ENCODE results near the gene SPIRE2.

The SPIRE2 gene

DNA sequence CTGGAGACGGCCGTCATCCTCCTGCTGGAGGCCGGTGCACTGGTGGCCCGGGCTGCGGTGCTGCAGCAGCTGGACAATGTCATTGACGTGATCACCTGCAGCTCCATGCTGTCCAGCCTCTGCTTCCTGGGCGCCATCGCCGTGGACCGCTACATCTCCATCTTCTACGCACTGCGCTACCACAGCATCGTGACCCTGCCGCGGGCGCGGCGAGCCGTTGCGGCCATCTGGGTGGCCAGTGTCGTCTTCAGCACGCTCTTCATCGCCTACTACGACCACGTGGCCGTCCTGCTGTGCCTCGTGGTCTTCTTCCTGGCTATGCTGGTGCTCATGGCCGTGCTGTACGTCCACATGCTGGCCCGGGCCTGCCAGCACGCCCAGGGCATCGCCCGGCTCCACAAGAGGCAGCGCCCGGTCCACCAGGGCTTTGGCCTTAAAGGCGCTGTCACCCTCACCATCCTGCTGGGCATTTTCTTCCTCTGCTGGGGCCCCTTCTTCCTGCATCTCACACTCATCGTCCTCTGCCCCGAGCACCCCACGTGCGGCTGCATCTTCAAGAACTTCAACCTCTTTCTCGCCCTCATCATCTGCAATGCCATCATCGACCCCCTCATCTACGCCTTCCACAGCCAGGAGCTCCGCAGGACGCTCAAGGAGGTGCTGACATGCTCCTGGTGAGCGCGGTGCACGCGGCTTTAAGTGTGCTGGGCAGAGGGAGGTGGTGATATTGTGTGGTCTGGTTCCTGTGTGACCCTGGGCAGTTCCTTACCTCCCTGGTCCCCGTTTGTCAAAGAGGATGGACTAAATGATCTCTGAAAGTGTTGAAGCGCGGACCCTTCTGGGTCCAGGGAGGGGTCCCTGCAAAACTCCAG is 91.5 kb downstream of the SPIRE2 start:
- DNase-seq (ENCODE audit: extremely low spot score): no peak
- ChIA-PET POLR2A (no interaction called here), CTCF (interaction anchor here (1.8 to 2.7 kb wide), 2 partner anchors 10 to 13 kb away, joined by 4 to 26 read pairs; no protein-coding TSS in a partner anchor)
- TF ChIP-seq, protein P1, sequence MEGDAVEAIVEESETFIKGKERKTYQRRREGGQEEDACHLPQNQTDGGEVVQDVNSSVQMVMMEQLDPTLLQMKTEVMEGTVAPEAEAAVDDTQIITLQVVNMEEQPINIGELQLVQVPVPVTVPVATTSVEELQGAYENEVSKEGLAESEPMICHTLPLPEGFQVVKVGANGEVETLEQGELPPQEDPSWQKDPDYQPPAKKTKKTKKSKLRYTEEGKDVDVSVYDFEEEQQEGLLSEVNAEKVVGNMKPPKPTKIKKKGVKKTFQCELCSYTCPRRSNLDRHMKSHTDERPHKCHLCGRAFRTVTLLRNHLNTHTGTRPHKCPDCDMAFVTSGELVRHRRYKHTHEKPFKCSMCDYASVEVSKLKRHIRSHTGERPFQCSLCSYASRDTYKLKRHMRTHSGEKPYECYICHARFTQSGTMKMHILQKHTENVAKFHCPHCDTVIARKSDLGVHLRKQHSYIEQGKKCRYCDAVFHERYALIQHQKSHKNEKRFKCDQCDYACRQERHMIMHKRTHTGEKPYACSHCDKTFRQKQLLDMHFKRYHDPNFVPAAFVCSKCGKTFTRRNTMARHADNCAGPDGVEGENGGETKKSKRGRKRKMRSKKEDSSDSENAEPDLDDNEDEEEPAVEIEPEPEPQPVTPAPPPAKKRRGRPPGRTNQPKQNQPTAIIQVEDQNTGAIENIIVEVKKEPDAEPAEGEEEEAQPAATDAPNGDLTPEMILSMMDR (IDR thresholded peaks at IDR 0.05; ENCODE audit: control extremely low read depth, extremely low read depth, low read depth, missing control alignments): no peak

DNA sequence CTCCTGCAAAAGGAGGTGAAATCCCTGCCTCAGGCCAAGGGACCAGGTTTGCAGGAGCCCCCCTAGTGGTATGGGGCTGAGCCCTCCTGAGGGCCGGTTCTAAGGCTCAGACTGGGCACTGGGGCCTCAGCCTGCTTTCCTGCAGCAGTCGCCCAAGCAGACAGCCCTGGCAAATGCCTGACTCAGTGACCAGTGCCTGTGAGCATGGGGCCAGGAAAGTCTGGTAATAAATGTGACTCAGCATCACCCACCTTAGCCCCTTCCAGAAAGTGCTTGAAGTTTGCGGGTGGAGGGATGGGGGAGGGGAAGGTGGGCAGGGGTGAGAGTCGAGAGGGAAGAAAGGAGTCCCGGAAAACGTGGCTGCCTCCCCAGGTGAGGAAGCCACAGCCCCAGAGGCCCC is 92.4 kb downstream of the SPIRE2 start:
- TF ChIP-seq, protein P1 (IDR thresholded peaks at IDR 0.05; ENCODE audit: control extremely low read depth, extremely low read depth, low read depth, missing control alignments): no peak
- ChIA-PET POLR2A (no interaction called here), CTCF (no interaction called here)
- no peak for DNase-seq (ENCODE audit: extremely low spot score)

Measured in GM10248 (cell line).